K562 (cell line): ENCODE measurements around the gene ADGRB3. TPM values are rescaled to one million over a fixed set of nuclear protein-coding genes. Genes with fewer than 3 reads are reported as not detected.

Experiments
- ARHGAP35 ChIP-seq: fragments of 450-650 bp; IDR thresholded peaks from 2 replicates; pipeline ENCODE4 v1.6.1; 2018; ENCODE audit not compliant: partially characterized antibody
- CEBPG ChIP-seq, 3 experiments: fragments of 200-800 bp in 1 of 3; sonication (Bioruptor generic) in 1 of 3; sonication (generic) in 1 of 3; formaldehyde crosslinking in 1 of 3; IDR thresholded peaks in 2 of 3; conservative IDR thresholded peaks in 1 of 3; 2 replicates each; pipeline versions ENCODE4 v1.6.1 to v1.8.0; 2016 to 2022; ENCODE audit warnings: missing compliant biosample characterization in 2 of 3, missing genetic modification characterization in 2 of 3, mild to moderate bottlenecking in 1 of 3, missing genetic modification reagents in 1 of 3
- CTBP1 ChIP-seq: fragments of 450-650 bp; IDR thresholded peaks from 2 replicates; pipeline ENCODE4 v1.6.1; 2016; ENCODE audit warnings: borderline replicate concordance
- HNRNPUL1 ChIP-seq: fragments of 200-400 bp; formaldehyde crosslinking; IDR thresholded peaks from 2 replicates; pipeline ENCODE4 v1.6.1; 2017; ENCODE audit warnings: low read length
- KDM1A ChIP-seq, 2 experiments: fragments of 450-650 bp; IDR thresholded peaks; 2 replicates each; pipeline ENCODE4 v1.6.1; 2016; ENCODE audit warnings: mild to moderate bottlenecking in 2 of 2
- LARP7 ChIP-seq: fragments of 450-650 bp; IDR thresholded peaks from 2 replicates; pipeline ENCODE4 v1.6.1; 2016
- LCOR ChIP-seq: sonication (generic); formaldehyde crosslinking; IDR thresholded peaks from 2 replicates; pipeline ENCODE4 v1.8.0; 2022; ENCODE audit warnings: mild to moderate bottlenecking, missing genetic modification reagents
- MBD2 ChIP-seq: sonication (generic); IDR thresholded peaks from 2 replicates; pipeline ENCODE4 v1.6.1; 2016; ENCODE audit warnings: low read depth, borderline replicate concordance
- PKNOX1 ChIP-seq: fragments of 450-650 bp; IDR thresholded peaks from 2 replicates; pipeline ENCODE4 v1.6.1; 2016
- POLR2A ChIP-seq: fragments of 450-650 bp; conservative IDR thresholded peaks from 2 replicates; pipeline ENCODE4 v1.6.1; 2016
- RNF2 ChIP-seq: sonication (generic); IDR thresholded peaks from 2 replicates; pipeline ENCODE4 v1.6.1; 2016
- RUNX1 ChIP-seq: sonication (generic); IDR thresholded peaks from 2 replicates; pipeline ENCODE4 v1.6.1; 2016; ENCODE audit warnings: antibody characterized with exemption, low read depth
- TAF9B ChIP-seq: fragments of 450-650 bp; IDR thresholded peaks from 2 replicates; pipeline ENCODE4 v1.6.1; 2018; ENCODE audit warnings: mild to moderate bottlenecking; ENCODE audit not compliant: partially characterized antibody
- TRIM24 ChIP-seq, 2 experiments: fragments of 450-650 bp; IDR thresholded peaks; 2 replicates each; pipeline ENCODE4 v1.6.1; 2016
- XRCC3 ChIP-seq: fragments of 450-650 bp; IDR thresholded peaks from 2 replicates; pipeline ENCODE4 v1.6.1; 2017; ENCODE audit warnings: mild to moderate bottlenecking, moderate library complexity
- ZBTB49 ChIP-seq: sonication (generic); formaldehyde crosslinking; IDR thresholded peaks from 2 replicates; pipeline ENCODE4 v1.8.0; 2022; ENCODE audit warnings: missing genetic modification reagents, mild to moderate bottlenecking, borderline replicate concordance
- ZHX1 ChIP-seq: fragments of 150-350 bp; conservative IDR thresholded peaks from 2 replicates; pipeline ENCODE4 v1.6.1; 2014; ENCODE audit warnings: low read length
- ZNF24 ChIP-seq: fragments of 450-650 bp; IDR thresholded peaks from 2 replicates; pipeline ENCODE4 v1.6.1; 2016
- ZNF280A ChIP-seq: fragments of 450-650 bp; IDR thresholded peaks from 2 replicates; pipeline ENCODE4 v1.6.1; 2018; ENCODE audit warnings: mild to moderate bottlenecking, low read depth; ENCODE audit not compliant: partially characterized antibody
- polyA plus RNA-seq, 8 experiments: library from polyadenylated mRNA; depleted of rRNA in 4 of 8; stranded (reverse) in 5 of 8; unstranded in 3 of 8; fragments of >200 nt; fragmentation: Nextera tagmentation in 2 of 8; fragmentation: Illumina TruSeq in 1 of 8; extraction: Ambion mirVana in 2 of 8; extraction: Trizol in 1 of 8; gene quantifications; 2 replicates each; pipeline versions ENCODE4 v1.2.1 to v1.2.3, GENCODE V29; 2011 to 2014; ENCODE audit warnings: inconsistent platforms in 1 of 8, missing spikeins in 1 of 8
- total RNA-seq, 7 experiments: library from RNA; depleted of rRNA in 6 of 7; stranded (reverse); fragments of >200 nt in 6 of 7; fragmentation: Illumina TruSeq in 2 of 7; extraction: Trizol in 2 of 7; gene quantifications; 2 replicates each; pipeline versions ENCODE4 v1.2.1 to v1.2.3, GENCODE V29; 2011 to 2021; ENCODE audit warnings: low replicate concordance in 1 of 7
- TF ChIP-seq, protein P1 (sequence below), 2 experiments: IDR thresholded peaks in 1 of 2; conservative IDR thresholded peaks in 1 of 2; 2 replicates each; pipeline ENCODE4 v1.6.1; 2016; ENCODE audit warnings: low read depth in 2 of 2, mild to moderate bottlenecking in 1 of 2, missing compliant biosample characterization in 1 of 2, missing genetic modification characterization in 1 of 2, moderate library complexity in 1 of 2

The ADGRB3 gene
- total and polyA plus RNA-seq, 9 of the 15 experiments (the other 6 are each of a cell fraction or from before 2014, with no cell fraction given): 0.90 to 7.8 (median 2.4) TPM

GRCh38 chr6:68689910-68690309 lies 54.8 kb downstream of the ADGRB3 start (continued):
- TF ChIP-seq ARHGAP35 (no peak), HNRNPUL1 (no peak), LCOR (CRISPR knock-in tag) (no peak), ZHX1 (no peak), POLR2A (no peak), ZBTB49 (CRISPR knock-in tag) (no peak), TRIM24 (IDR thresholded peaks at IDR 0.05) (no peak), KDM1A (IDR thresholded peaks at IDR 0.05) (peak in 1 of 2 experiments; percentile 12; a peak in 1 of 4 replicates), RNF2 (no peak), RUNX1 (no peak), CTBP1 (0 out of 2 replicates have a peak, but pooled peaks have one; percentile 45), PKNOX1 (0 out of 2 replicates have a peak, but pooled peaks have one; percentile 5), MBD2 (no peak), ZNF24 (peak; percentile 43; the same call in 1 of the 2 replicates), TAF9B (no peak), XRCC3 (no peak), LARP7 (no peak), ZNF280A (no peak), CEBPG (CRISPR knock-in tag; IDR thresholded peaks at IDR 0.05) (no peak), CEBPG (tag; conservative IDR thresholded peaks at IDR 0.05 in 1 of 2, IDR thresholded peaks at IDR 0.05 in 1 of 2) (0 out of 4 replicates have a peak, but pooled peaks of 1 of the 2 experiments have one; percentile 12)
- TF ChIP-seq, protein P1, sequence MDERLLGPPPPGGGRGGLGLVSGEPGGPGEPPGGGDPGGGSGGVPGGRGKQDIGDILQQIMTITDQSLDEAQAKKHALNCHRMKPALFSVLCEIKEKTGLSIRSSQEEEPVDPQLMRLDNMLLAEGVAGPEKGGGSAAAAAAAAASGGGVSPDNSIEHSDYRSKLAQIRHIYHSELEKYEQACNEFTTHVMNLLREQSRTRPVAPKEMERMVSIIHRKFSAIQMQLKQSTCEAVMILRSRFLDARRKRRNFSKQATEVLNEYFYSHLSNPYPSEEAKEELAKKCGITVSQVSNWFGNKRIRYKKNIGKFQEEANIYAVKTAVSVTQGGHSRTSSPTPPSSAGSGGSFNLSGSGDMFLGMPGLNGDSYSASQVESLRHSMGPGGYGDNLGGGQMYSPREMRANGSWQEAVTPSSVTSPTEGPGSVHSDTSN (CRISPR knock-in tag; IDR thresholded peaks at IDR 0.05; ENCODE audit: low read depth): no peak
- TF ChIP-seq, protein P1 (tag; conservative IDR thresholded peaks at IDR 0.05; ENCODE audit: low read depth): peak; percentile 42
